SK-N-SH treated with all-trans-retinoic acid at 6 μM for 48 hours (cell line): ENCODE data around the gene FOSB.

Experiments used
- ATAC-seq: fragments of 200-7000 bp; cut with Tn5 transposase; 3 replicates; pipeline ENCODE4 v1.9.1; 2020; ENCODE audit warnings: mild to moderate bottlenecking, moderate library complexity
- ARNTL ChIP-seq: fragments of 450-650 bp; formaldehyde crosslinking; IDR thresholded peaks from 2 replicates; pipeline ENCODE4 v1.5.0; 2020; ENCODE audit warnings: low read depth, mild to moderate bottlenecking, moderate library complexity, borderline replicate concordance
- BACH2 ChIP-seq: fragments of 250-450 bp; sonication (Bioruptor Pico); IDR thresholded peaks from 2 replicates; pipeline ENCODE4 v1.9.0; 2021; ENCODE audit warnings: mild to moderate bottlenecking, borderline replicate concordance
- CREB5 ChIP-seq: fragments of 250-450 bp; sonication (Bioruptor Pico); IDR thresholded peaks from 2 replicates; pipeline ENCODE4 v1.5.1; 2020; ENCODE audit warnings: low read depth, mild to moderate bottlenecking, moderate library complexity
- CSDC2 ChIP-seq: fragments of 250-450 bp; sonication (Bioruptor Pico); IDR thresholded peaks from 2 replicates; pipeline ENCODE4 v1.5.0; 2020; ENCODE audit warnings: mild to moderate bottlenecking, moderate library complexity
- ESRRG ChIP-seq: fragments of 250-450 bp; sonication (Bioruptor Pico); IDR thresholded peaks from 2 replicates; pipeline ENCODE4 v1.6.1; 2021; ENCODE audit warnings: mild to moderate bottlenecking
- GLIS3 ChIP-seq: fragments of 250-450 bp; sonication (Bioruptor Pico); IDR thresholded peaks from 2 replicates; pipeline ENCODE4 v1.5.0; 2020; ENCODE audit warnings: mild to moderate bottlenecking, moderate library complexity
- ISL1 ChIP-seq: fragments of 250-450 bp; sonication (Bioruptor Pico); IDR thresholded peaks from 2 replicates; pipeline ENCODE4 v2.1.2; 2022; ENCODE audit warnings: mild to moderate bottlenecking, moderate library complexity
- OSR1 ChIP-seq: fragments of 250-450 bp; sonication (Bioruptor Pico); IDR thresholded peaks from 2 replicates; pipeline ENCODE4 v1.8.0; 2022; ENCODE audit warnings: moderate library complexity, mild to moderate bottlenecking, inconsistent platforms
- PATZ1 ChIP-seq: fragments of 250-450 bp; sonication (Bioruptor Pico); IDR thresholded peaks from 2 replicates; pipeline ENCODE4 v1.8.0; 2020; ENCODE audit warnings: mild to moderate bottlenecking, moderate library complexity, borderline replicate concordance
- POU6F1 ChIP-seq: fragments of 250-450 bp; sonication (Bioruptor Pico); IDR thresholded peaks from 2 replicates; pipeline ENCODE4 v1.8.0; 2021; ENCODE audit warnings: low read depth, mild to moderate bottlenecking, moderate library complexity, borderline replicate concordance
- PPARA ChIP-seq: fragments of 250-450 bp; sonication (Bioruptor Pico); IDR thresholded peaks from 2 replicates; pipeline ENCODE4 v1.5.0; 2020; ENCODE audit warnings: mild to moderate bottlenecking, borderline replicate concordance
- RARB ChIP-seq: fragments of 250-450 bp; sonication (Bioruptor Pico); IDR thresholded peaks from 2 replicates; pipeline ENCODE4 v1.8.0; 2021; ENCODE audit warnings: mild to moderate bottlenecking, moderate library complexity
- SNAI2 ChIP-seq: fragments of 250-450 bp; sonication (Bioruptor Pico); IDR thresholded peaks from 2 replicates; pipeline ENCODE4 v1.5.0; 2020; ENCODE audit warnings: mild to moderate bottlenecking, moderate library complexity
- TCF4 ChIP-seq: fragments of 250-450 bp; sonication (Bioruptor Pico); IDR thresholded peaks from 2 replicates; pipeline ENCODE4 v1.8.0; 2021; ENCODE audit warnings: mild to moderate bottlenecking, moderate library complexity, borderline replicate concordance
- TOX ChIP-seq: fragments of 250-450 bp; sonication (Bioruptor Pico); IDR thresholded peaks from 2 replicates; pipeline ENCODE4 v1.8.0; 2021; ENCODE audit warnings: mild to moderate bottlenecking, moderate library complexity, borderline replicate concordance
- ZC3H10 ChIP-seq: fragments of 250-450 bp; sonication (Bioruptor Pico); IDR thresholded peaks from 2 replicates; pipeline ENCODE4 v1.5.1; 2021; ENCODE audit warnings: mild to moderate bottlenecking, moderate library complexity
- ZFP30 ChIP-seq: fragments of 450-650 bp; formaldehyde crosslinking; IDR thresholded peaks from 2 replicates; pipeline ENCODE4 v1.5.0; 2022; ENCODE audit warnings: mild to moderate bottlenecking, moderate library complexity
- ZNF565 ChIP-seq: fragments of 450-650 bp; formaldehyde crosslinking; conservative IDR thresholded peaks from 2 replicates; pipeline ENCODE4 v1.5.0; 2020; ENCODE audit warnings: low read depth, mild to moderate bottlenecking, moderate library complexity
- ZNF70 ChIP-seq: fragments of 450-650 bp; formaldehyde crosslinking; IDR thresholded peaks from 2 replicates; pipeline ENCODE4 v1.5.0; 2020; ENCODE audit warnings: mild to moderate bottlenecking, moderate library complexity
- ZNF8 ChIP-seq: fragments of 450-650 bp; formaldehyde crosslinking; IDR thresholded peaks from 2 replicates; pipeline ENCODE4 v1.5.0; 2020; ENCODE audit warnings: mild to moderate bottlenecking, moderate library complexity
- TF ChIP-seq, protein P1 (sequence below): fragments of 250-450 bp; sonication (Bioruptor Pico); IDR thresholded peaks from 2 replicates; pipeline ENCODE4 v1.5.0; 2020; ENCODE audit warnings: mild to moderate bottlenecking, moderate library complexity
- TF ChIP-seq, protein P2 (sequence below): fragments of 250-450 bp; sonication (Bioruptor Pico); IDR thresholded peaks from 2 replicates; pipeline ENCODE4 v1.5.1; 2021; ENCODE audit warnings: mild to moderate bottlenecking, moderate library complexity

FOSB gene

GRCh38 chr19:45477186-45477585, 9.4 kb downstream of the FOSB start:
- peak; percentile 12; the same call in 2 of the 3 replicates for ATAC-seq
- TF ChIP-seq ARNTL (no peak), PATZ1 (CRISPR knock-in tag) (no peak), POU6F1 (no peak), GLIS3 (CRISPR knock-in tag) (no peak), OSR1 (CRISPR knock-in tag) (no peak), PPARA (CRISPR knock-in tag) (no peak), ZNF565 (CRISPR knock-in tag) (no peak), CREB5 (CRISPR knock-in tag) (no peak), ZFP30 (CRISPR knock-in tag) (no peak), SNAI2 (CRISPR knock-in tag) (no peak), RARB (CRISPR knock-in tag) (no peak), ZC3H10 (no peak), ISL1 (CRISPR knock-in tag) (no peak), ESRRG (CRISPR knock-in tag) (no peak), TOX (CRISPR knock-in tag) (no peak), CSDC2 (CRISPR knock-in tag) (no peak), ZNF70 (CRISPR knock-in tag) (no peak)
- TF ChIP-seq, protein P1, sequence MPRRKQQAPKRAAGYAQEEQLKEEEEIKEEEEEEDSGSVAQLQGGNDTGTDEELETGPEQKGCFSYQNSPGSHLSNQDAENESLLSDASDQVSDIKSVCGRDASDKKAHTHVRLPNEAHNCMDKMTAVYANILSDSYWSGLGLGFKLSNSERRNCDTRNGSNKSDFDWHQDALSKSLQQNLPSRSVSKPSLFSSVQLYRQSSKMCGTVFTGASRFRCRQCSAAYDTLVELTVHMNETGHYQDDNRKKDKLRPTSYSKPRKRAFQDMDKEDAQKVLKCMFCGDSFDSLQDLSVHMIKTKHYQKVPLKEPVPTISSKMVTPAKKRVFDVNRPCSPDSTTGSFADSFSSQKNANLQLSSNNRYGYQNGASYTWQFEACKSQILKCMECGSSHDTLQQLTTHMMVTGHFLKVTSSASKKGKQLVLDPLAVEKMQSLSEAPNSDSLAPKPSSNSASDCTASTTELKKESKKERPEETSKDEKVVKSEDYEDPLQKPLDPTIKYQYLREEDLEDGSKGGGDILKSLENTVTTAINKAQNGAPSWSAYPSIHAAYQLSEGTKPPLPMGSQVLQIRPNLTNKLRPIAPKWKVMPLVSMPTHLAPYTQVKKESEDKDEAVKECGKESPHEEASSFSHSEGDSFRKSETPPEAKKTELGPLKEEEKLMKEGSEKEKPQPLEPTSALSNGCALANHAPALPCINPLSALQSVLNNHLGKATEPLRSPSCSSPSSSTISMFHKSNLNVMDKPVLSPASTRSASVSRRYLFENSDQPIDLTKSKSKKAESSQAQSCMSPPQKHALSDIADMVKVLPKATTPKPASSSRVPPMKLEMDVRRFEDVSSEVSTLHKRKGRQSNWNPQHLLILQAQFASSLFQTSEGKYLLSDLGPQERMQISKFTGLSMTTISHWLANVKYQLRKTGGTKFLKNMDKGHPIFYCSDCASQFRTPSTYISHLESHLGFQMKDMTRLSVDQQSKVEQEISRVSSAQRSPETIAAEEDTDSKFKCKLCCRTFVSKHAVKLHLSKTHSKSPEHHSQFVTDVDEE (CRISPR knock-in tag): no peak
- TF ChIP-seq, protein P2, sequence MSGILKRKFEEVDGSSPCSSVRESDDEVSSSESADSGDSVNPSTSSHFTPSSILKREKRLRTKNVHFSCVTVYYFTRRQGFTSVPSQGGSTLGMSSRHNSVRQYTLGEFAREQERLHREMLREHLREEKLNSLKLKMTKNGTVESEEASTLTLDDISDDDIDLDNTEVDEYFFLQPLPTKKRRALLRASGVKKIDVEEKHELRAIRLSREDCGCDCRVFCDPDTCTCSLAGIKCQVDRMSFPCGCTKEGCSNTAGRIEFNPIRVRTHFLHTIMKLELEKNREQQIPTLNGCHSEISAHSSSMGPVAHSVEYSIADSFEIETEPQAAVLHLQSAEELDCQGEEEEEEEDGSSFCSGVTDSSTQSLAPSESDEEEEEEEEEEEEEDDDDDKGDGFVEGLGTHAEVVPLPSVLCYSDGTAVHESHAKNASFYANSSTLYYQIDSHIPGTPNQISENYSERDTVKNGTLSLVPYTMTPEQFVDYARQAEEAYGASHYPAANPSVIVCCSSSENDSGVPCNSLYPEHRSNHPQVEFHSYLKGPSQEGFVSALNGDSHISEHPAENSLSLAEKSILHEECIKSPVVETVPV: no peak

DNA sequence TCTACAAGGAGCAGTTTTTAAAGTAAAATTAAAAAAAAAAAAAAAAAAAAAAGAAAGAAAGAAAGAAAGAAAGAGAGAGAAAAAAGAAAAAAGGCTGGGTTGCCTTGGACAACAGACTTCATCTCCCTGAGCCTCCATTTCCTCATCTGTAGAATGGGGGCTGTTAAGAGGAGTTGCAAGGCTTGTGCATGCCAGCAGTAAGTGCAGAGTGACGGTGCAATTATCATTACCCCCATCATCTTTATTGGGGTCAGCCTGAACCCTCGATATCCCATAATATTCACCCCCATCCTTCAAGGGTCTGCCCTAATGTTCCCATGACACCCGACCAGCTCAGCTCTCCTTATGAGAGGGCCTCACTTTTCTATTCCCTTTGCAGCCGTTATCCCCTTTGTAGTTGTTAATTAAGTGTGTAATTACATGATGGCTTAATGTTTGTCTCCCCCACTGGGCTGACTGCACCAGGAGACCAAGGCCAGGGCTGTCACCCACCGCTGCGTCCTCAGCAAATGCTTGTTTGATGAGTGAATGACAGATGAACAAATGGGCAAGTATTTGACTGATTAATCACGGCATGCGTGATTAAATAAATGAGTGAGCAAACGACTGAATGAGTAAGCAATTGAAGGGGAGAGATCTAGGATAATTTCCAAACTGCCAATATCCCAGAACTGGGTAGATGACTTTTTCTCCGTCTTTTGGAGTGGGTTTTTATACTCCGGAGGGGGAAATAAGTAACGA, 10.1 kb downstream of the FOSB start:
- ATAC-seq: peak; percentile 0; the same call in 2 of the 3 replicates
- no peak for TF ChIP-seq TCF4 (CRISPR knock-in tag)
- TF ChIP-seq PATZ1 (CRISPR knock-in tag): no peak
- no peak for TF ChIP-seq BACH2 (CRISPR knock-in tag)
- TF ChIP-seq, protein P2: no peak
- TF ChIP-seq SNAI2 (CRISPR knock-in tag): no peak
- no peak for TF ChIP-seq TOX (CRISPR knock-in tag)
- no peak for TF ChIP-seq POU6F1
- TF ChIP-seq CREB5 (CRISPR knock-in tag): no peak
- no peak for TF ChIP-seq ZNF8 (CRISPR knock-in tag)
